HCT116 (cell line): ENCODE results near the gene PRSS53. TPM values are rescaled to one million over a fixed set of nuclear protein-coding genes. Genes with fewer than 3 reads are reported as not detected.

Source experiments
- ATAC-seq: fragments of 200-7000 bp; cut with Tn5 transposase; 2 replicates; pipeline ENCODE4 v1.9.1; 2020; ENCODE audit warnings: mild to moderate bottlenecking, moderate library complexity
- BruUV-seq: library from RNA; stranded (reverse); fragments of 400-500 nt; replicated peaks from 2 replicates; lab custom pipeline; 2021; lab: Mats Ljungman, UMichigan
- CTCF ChIA-PET: fragments of 300-600 bp; sonication (Branson Sonifier 250); formaldehyde crosslinking; loops from one replicate; lab custom pipeline; 2021; ENCODE audit warnings: antibody characterized with exemption; lab: Charles Lee
- POLR2A ChIA-PET: fragments of 300-600, 350-600 bp; sonication (Branson Sonifier 250); formaldehyde crosslinking; loops from one replicate; lab custom pipeline; 2021; ENCODE audit warnings: antibody characterized with exemption; lab: Charles Lee
- RAD21 ChIA-PET, 2 experiments: fragments of 300-600 bp; sonication (Branson Sonifier 250); formaldehyde crosslinking; loops; one replicate each; lab custom pipeline; 2023; ENCODE audit warnings: low total read pairs in 2 of 2; ENCODE audit not compliant: uncharacterized antibody in 2 of 2, unreplicated experiment in 2 of 2, low non-redundant PET in 1 of 2; lab: Charles Lee
- DNase-seq: peaks from one replicate; pipeline ENCODE4 v3.0.0-alpha.2; 2010; ENCODE audit warnings: low read depth, low spot score
- H2AFZ ChIP-seq: fragments of 200-600 bp; shearing (Covaris generic), sonication (generic); 2 replicates; pipeline ENCODE4 v1.6.1; 2017; ENCODE audit warnings: low read depth, mixed run types, mixed read lengths, antibody characterized with exemption, low read length; ENCODE audit not compliant: poor library complexity, severe bottlenecking
- H3K27ac ChIP-seq: 2 replicates; pipeline ENCODE4 v1.5.1; 2012; ENCODE audit warnings: low read depth, low read length
- H3K27me3 ChIP-seq: fragments of 200-600 bp; sonication (generic); 2 replicates; pipeline ENCODE4 v1.6.1; 2016; ENCODE audit warnings: mixed run types, low read length, mixed read lengths; ENCODE audit not compliant: insufficient read depth
- H3K36me3 ChIP-seq, 2 experiments: fragments of 200-500 bp in 1 of 2; fragments of 200-600 bp in 1 of 2; sonication (Bioruptor generic) in 1 of 2; sonication (generic) in 1 of 2; 2 replicates each; pipeline versions ENCODE4 v1.5.1 to v1.6.1; 2014 to 2016; ENCODE audit warnings: low read length in 2 of 2, inconsistent platforms in 1 of 2, mixed read lengths in 1 of 2, mixed run types in 1 of 2; ENCODE audit not compliant: insufficient read depth in 2 of 2, control insufficient read depth in 1 of 2
- H3K4me1 ChIP-seq, 2 experiments: fragments of 200-600 bp in 1 of 2; sonication (generic) in 1 of 2; 2 replicates each; pipeline versions ENCODE4 v1.5.1 to v1.6.1; 2012 to 2017; ENCODE audit warnings: low read length in 2 of 2, inconsistent platforms in 1 of 2, mild to moderate bottlenecking in 1 of 2, mixed read lengths in 1 of 2, mixed run types in 1 of 2, moderate library complexity in 1 of 2; ENCODE audit not compliant: insufficient read depth in 2 of 2, control insufficient read depth in 1 of 2
- H3K4me2 ChIP-seq: fragments of 200-600 bp; sonication (generic); 2 replicates; pipeline ENCODE4 v1.6.1; 2017; ENCODE audit warnings: mixed run types, low read length, mixed read lengths
- H3K4me3 ChIP-seq, 2 experiments: fragments of 200-600 bp in 1 of 2; sonication (generic) in 1 of 2; replicated peaks in 1 of 2; 2 replicates each; pipeline ENCODE4 v1.5.1; 2011 to 2016; ENCODE audit warnings: low read length in 2 of 2, control low read depth in 1 of 2, low read depth in 1 of 2, mild to moderate bottlenecking in 1 of 2, mixed read lengths in 1 of 2, mixed run types in 1 of 2
- H3K79me2 ChIP-seq: fragments of 200-600 bp; sonication (generic); 2 replicates; pipeline ENCODE4 v1.6.1; 2017; ENCODE audit warnings: mild to moderate bottlenecking, mixed run types, low read length, moderate library complexity, mixed read lengths; ENCODE audit not compliant: insufficient read depth
- H3K9ac ChIP-seq: fragments of 200-600 bp; sonication (generic); 2 replicates; pipeline ENCODE4 v1.6.1; 2016; ENCODE audit warnings: low read length, mixed read lengths
- H3K9me2 ChIP-seq: fragments of 200-600 bp; sonication (generic), shearing (Covaris generic); 2 replicates; pipeline ENCODE4 v1.6.1; 2017; ENCODE audit warnings: mixed run types, mild to moderate bottlenecking, moderate library complexity; ENCODE audit not compliant: insufficient read depth
- H3K9me3 ChIP-seq, 2 experiments: fragments of 200-500 bp in 1 of 2; fragments of 200-600 bp in 1 of 2; sonication (Bioruptor generic) in 1 of 2; sonication (generic) in 1 of 2; 2 replicates each; pipeline ENCODE4 v1.6.1; 2014 to 2017; ENCODE audit warnings: low read length in 2 of 2, mixed read lengths in 2 of 2, inconsistent platforms in 1 of 2, low read depth in 1 of 2, mild to moderate bottlenecking in 1 of 2, mixed run types in 1 of 2, moderate library complexity in 1 of 2; ENCODE audit not compliant: control insufficient read depth in 1 of 2, insufficient read depth in 1 of 2
- H4K20me1 ChIP-seq: fragments of 200-600 bp; sonication (generic), shearing (Covaris generic); 2 replicates; pipeline ENCODE4 v1.6.1; 2017; ENCODE audit warnings: mixed run types, mild to moderate bottlenecking, moderate library complexity; ENCODE audit not compliant: insufficient read depth
- EGR1 ChIP-seq: IDR thresholded peaks from 2 replicates; pipeline ENCODE4 v1.6.1; 2012; ENCODE audit warnings: low read depth
- POLR2AphosphoS5 ChIP-seq: IDR thresholded peaks from 2 replicates; pipeline ENCODE4 v1.6.1; 2011; ENCODE audit warnings: mild to moderate bottlenecking, low read depth, low read length, moderate library complexity
- RAD21 ChIP-seq: IDR thresholded peaks from 2 replicates; pipeline ENCODE4 v1.6.1; 2012; ENCODE audit warnings: low read depth, mild to moderate bottlenecking
- intact Hi-C: fragments of 100-400 bp; cut with micrococcal nuclease; formaldehyde crosslinking; loops from 2 replicates; pipeline ENCODE4 v1.10.0; 2022
- total RNA-seq: library from RNA; stranded (reverse); gene quantifications from one replicate; pipeline ENCODE4 v1.2.1, GENCODE V29; 2021; ENCODE audit not compliant: unreplicated experiment
- TF ChIP-seq, protein P1 (sequence below), 3 experiments: fragments of 200-600 bp in 1 of 3; sonication (generic) in 1 of 3; IDR thresholded peaks in 2 of 3; conservative IDR thresholded peaks in 1 of 3; 2 replicates each; pipeline ENCODE4 v1.5.1; 2012 to 2017; ENCODE audit warnings: low read depth in 2 of 3, low read length in 2 of 3, antibody characterized with exemption in 1 of 3, borderline replicate concordance in 1 of 3, control low read depth in 1 of 3, mild to moderate bottlenecking in 1 of 3, mixed read lengths in 1 of 3, mixed run types in 1 of 3, moderate library complexity in 1 of 3; ENCODE audit not compliant: insufficient read depth in 1 of 3

PRSS53 gene
- total RNA-seq, 1 experiment from 2014 or later = 11.6 TPM

DNA sequence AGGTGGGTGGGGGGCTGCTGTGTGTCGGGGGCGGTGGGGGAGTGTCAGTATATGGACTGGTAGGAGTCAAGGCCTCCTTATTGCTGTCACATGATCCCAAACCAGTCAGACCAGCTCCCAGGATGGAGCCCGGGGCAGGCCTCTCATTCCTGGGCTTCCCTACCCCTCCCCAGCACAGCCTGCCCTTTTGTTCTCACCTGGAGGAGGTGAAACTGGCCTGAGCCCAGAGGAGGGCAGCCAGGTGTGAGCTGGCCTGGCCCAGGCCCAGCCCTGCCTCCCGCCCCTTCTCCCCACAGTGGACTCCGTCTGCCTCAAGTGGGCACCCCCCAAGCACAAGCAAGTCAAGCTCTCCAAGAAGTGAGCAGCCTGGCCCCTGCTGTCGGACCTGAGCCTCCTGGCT is 42.2 kb upstream of the PRSS53 start:
- Histone ChIP-seq H3K4me1 (peaks cover 26 to 40% of the 10 kb centered on the region in 2 experiments), H3K4me2 (peak overlapping the region; percentile 53), H3K9ac (peak overlapping the region; percentile 22; the same call in 1 of the 2 replicates), H3K4me3 (no peak overlapping the region), H3K36me3 (peaks cover 8 to 14% of the 10 kb centered on the region in 2 experiments; a peak in 3 of 4 replicates), H4K20me1 (no peaks in the 10 kb centered on the region), H3K9me3 (no peaks in the 10 kb centered on the region), H2AFZ (no peak overlapping the region), H3K79me2 (peaks cover 7% of the 10 kb centered on the region; the same call in 1 of the 2 replicates), H3K9me2 (no peaks in the 10 kb centered on the region), H3K27me3 (no peaks in the 10 kb centered on the region), H3K27ac (peak overlapping the region; percentile 58)
- TF ChIP-seq, protein P1, sequence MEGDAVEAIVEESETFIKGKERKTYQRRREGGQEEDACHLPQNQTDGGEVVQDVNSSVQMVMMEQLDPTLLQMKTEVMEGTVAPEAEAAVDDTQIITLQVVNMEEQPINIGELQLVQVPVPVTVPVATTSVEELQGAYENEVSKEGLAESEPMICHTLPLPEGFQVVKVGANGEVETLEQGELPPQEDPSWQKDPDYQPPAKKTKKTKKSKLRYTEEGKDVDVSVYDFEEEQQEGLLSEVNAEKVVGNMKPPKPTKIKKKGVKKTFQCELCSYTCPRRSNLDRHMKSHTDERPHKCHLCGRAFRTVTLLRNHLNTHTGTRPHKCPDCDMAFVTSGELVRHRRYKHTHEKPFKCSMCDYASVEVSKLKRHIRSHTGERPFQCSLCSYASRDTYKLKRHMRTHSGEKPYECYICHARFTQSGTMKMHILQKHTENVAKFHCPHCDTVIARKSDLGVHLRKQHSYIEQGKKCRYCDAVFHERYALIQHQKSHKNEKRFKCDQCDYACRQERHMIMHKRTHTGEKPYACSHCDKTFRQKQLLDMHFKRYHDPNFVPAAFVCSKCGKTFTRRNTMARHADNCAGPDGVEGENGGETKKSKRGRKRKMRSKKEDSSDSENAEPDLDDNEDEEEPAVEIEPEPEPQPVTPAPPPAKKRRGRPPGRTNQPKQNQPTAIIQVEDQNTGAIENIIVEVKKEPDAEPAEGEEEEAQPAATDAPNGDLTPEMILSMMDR (IDR thresholded peaks at IDR 0.05 in 2 of 3, conservative IDR thresholded peaks at IDR 0.05 in 1 of 3; ENCODE audit: borderline replicate concordance in 1 of 3, insufficient read depth in 1 of 3, low read depth in 2 of 3, low read length in 2 of 3) = no peak
- TF ChIP-seq RAD21 (no peak), POLR2AphosphoS5 (peak; percentile 66)
- DNase-seq = no peak
- peak; percentile 34 for ATAC-seq
- intact Hi-C loops = no loop called here
- CTCF ChIA-PET = interaction anchor here (1.6 to 1.7 kb wide), 2 partner anchors 11 to 13 kb away, joined by 4 to 8 read pairs; partner anchors contain the start of gene KAT8
- no TSS peak for BruUV-seq
- POLR2A ChIA-PET = interaction anchor here (1.5 to 2.4 kb wide), 2 partner anchors 11 to 13 kb away, joined by 3 to 7 read pairs; partner anchors contain the start of gene KAT8
- RAD21 ChIA-PET = no interaction called here

DNA sequence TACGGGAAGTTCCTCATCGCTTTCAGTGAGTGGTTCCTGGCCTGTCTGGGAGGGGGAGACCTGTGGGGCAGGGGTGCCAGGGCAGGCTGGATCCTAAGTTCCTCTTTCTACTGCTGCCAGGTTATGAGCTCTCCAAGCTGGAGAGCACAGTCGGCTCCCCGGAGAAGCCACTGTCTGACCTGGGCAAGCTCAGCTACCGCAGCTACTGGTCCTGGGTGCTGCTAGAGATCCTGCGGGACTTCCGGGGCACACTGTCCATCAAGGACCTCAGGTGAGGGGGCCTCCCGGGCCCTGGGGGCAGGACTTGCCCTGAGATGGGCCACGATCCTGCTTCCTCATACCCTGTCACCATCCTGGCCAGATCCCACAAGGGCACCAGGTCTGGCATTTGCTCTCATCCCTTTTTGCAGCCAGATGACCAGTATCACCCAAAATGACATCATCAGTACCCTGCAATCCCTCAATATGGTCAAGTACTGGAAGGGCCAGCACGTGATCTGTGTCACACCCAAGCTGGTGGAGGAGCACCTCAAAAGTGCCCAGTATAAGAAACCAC is 41.7 kb upstream of the PRSS53 start:
- DNase-seq (no peak), ATAC-seq (no peak)
- Histone ChIP-seq H2AFZ (no peak overlapping the region), H4K20me1 (no peaks in the 10 kb centered on the region), H3K9me2 (no peaks in the 10 kb centered on the region), H3K36me3 (peaks cover 8 to 14% of the 10 kb centered on the region in 2 experiments; a peak in 3 of 4 replicates), H3K27me3 (no peaks in the 10 kb centered on the region), H3K79me2 (peaks cover 7% of the 10 kb centered on the region; the same call in 1 of the 2 replicates), H3K9me3 (no peaks in the 10 kb centered on the region), H3K4me1 (peaks cover 23 to 35% of the 10 kb centered on the region in 2 experiments), H3K4me2 (peak overlapping the region; percentile 53), H3K27ac (peak overlapping the region; percentile 58), H3K9ac (peak overlapping the region; percentile 22; the same call in 1 of the 2 replicates), H3K4me3 (no peak overlapping the region)
- RAD21 ChIA-PET = no interaction called here
- intact Hi-C loops = no loop called here
- no peak for TF ChIP-seq EGR1
- POLR2A ChIA-PET = interaction anchor here (1.5 to 2.4 kb wide), 2 partner anchors 11 to 13 kb away, joined by 3 to 7 read pairs; partner anchors contain the start of gene KAT8
- no TSS peak for BruUV-seq
- CTCF ChIA-PET = interaction anchor here (1.6 to 1.7 kb wide), 2 partner anchors 12 to 13 kb away, joined by 4 to 8 read pairs; partner anchors contain the start of gene KAT8
